Ishikawa (cell line): ENCODE data around the gene KATNAL1.

Source experiments
- CEBPB ChIP-seq: IDR thresholded peaks from 2 replicates; pipeline ENCODE4 v1.6.1; 2012
- CREB1 ChIP-seq: IDR thresholded peaks from 2 replicates; pipeline ENCODE4 v1.6.1; 2012; ENCODE audit warnings: low read depth
- EGR1 ChIP-seq: IDR thresholded peaks from 2 replicates; pipeline ENCODE4 v1.6.1; 2012
- EP300 ChIP-seq: IDR thresholded peaks from 2 replicates; pipeline ENCODE4 v1.6.1; 2012; ENCODE audit warnings: borderline replicate concordance
- FOXM1 ChIP-seq: IDR thresholded peaks from 2 replicates; pipeline ENCODE4 v1.6.1; 2012; ENCODE audit warnings: low read depth, borderline replicate concordance
- NFIC ChIP-seq: IDR thresholded peaks from 2 replicates; pipeline ENCODE4 v1.6.1; 2012
- RAD21 ChIP-seq: IDR thresholded peaks from 2 replicates; pipeline ENCODE4 v1.6.1; 2012; ENCODE audit warnings: low read depth
- TAF1 ChIP-seq: IDR thresholded peaks from 2 replicates; pipeline ENCODE4 v1.6.1; 2012; ENCODE audit warnings: low read depth, mild to moderate bottlenecking
- TCF12 ChIP-seq: IDR thresholded peaks from 2 replicates; pipeline ENCODE4 v1.6.1; 2012; ENCODE audit warnings: low read depth
- TEAD4 ChIP-seq: IDR thresholded peaks from 2 replicates; pipeline ENCODE4 v1.6.1; 2012
- YY1 ChIP-seq: IDR thresholded peaks from 2 replicates; pipeline ENCODE4 v1.6.1; 2012; ENCODE audit warnings: low read depth
- ZBTB7A ChIP-seq: IDR thresholded peaks from 2 replicates; pipeline ENCODE4 v1.6.1; 2012; ENCODE audit warnings: low read depth
- TF ChIP-seq, protein P1 (sequence below): IDR thresholded peaks from 2 replicates; pipeline ENCODE4 v1.6.1; 2012
- TF ChIP-seq, protein P2 (sequence below): IDR thresholded peaks from 2 replicates; pipeline ENCODE4 v1.6.1; 2012; ENCODE audit warnings: low read depth, mild to moderate bottlenecking
- TF ChIP-seq, protein P3 (sequence below): IDR thresholded peaks from 2 replicates; pipeline ENCODE4 v1.6.1; 2012

The KATNAL1 gene

DNA sequence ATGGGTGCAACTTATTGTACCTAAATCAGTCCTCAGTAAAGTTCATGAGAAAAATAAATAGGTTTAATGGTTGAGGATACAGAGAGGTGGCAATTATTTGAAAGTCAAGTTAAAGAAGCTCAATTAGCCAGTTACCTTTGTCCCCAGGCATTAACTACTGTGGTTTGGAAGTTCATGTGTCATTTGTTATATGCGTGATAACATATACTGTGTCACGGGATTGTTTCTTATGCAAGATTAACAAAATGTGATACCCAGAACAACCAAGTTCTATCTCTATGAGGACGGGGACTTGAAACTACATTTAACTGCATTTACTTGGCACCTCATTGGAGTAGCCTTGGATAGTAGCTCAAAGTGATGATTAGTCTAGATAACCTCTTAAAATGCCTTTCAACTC is 13.9 kb upstream of the KATNAL1 start:
- TF ChIP-seq TCF12 = no peak
- no peak for TF ChIP-seq YY1
- no peak for TF ChIP-seq ZBTB7A
- TF ChIP-seq, protein P1, sequence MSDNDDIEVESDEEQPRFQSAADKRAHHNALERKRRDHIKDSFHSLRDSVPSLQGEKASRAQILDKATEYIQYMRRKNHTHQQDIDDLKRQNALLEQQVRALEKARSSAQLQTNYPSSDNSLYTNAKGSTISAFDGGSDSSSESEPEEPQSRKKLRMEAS = no peak
- TF ChIP-seq TAF1 = no peak

DNA sequence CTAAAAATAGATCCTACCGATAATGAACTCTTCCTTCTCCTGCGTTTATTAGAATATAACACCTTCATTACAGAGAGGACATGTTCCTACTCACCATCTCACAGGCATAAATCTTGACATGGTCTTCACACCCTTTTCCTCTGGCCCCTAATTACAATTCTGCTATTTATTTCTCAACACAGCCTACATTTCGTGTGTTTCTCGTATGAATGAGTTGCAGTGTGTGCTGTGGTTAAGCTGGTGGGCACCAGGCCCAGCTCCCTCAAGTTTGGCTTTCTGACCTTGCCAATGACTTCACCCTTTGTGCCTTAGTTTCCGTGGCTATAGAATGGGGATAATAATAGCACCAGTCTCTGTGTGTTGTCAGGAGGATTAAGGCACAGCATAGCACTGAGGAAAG is 12.3 kb upstream of the KATNAL1 start:
- TF ChIP-seq TEAD4 (no peak), CREB1 (no peak), RAD21 (no peak)
- TF ChIP-seq, protein P2, sequence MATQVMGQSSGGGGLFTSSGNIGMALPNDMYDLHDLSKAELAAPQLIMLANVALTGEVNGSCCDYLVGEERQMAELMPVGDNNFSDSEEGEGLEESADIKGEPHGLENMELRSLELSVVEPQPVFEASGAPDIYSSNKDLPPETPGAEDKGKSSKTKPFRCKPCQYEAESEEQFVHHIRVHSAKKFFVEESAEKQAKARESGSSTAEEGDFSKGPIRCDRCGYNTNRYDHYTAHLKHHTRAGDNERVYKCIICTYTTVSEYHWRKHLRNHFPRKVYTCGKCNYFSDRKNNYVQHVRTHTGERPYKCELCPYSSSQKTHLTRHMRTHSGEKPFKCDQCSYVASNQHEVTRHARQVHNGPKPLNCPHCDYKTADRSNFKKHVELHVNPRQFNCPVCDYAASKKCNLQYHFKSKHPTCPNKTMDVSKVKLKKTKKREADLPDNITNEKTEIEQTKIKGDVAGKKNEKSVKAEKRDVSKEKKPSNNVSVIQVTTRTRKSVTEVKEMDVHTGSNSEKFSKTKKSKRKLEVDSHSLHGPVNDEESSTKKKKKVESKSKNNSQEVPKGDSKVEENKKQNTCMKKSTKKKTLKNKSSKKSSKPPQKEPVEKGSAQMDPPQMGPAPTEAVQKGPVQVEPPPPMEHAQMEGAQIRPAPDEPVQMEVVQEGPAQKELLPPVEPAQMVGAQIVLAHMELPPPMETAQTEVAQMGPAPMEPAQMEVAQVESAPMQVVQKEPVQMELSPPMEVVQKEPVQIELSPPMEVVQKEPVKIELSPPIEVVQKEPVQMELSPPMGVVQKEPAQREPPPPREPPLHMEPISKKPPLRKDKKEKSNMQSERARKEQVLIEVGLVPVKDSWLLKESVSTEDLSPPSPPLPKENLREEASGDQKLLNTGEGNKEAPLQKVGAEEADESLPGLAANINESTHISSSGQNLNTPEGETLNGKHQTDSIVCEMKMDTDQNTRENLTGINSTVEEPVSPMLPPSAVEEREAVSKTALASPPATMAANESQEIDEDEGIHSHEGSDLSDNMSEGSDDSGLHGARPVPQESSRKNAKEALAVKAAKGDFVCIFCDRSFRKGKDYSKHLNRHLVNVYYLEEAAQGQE = no peak

DNA sequence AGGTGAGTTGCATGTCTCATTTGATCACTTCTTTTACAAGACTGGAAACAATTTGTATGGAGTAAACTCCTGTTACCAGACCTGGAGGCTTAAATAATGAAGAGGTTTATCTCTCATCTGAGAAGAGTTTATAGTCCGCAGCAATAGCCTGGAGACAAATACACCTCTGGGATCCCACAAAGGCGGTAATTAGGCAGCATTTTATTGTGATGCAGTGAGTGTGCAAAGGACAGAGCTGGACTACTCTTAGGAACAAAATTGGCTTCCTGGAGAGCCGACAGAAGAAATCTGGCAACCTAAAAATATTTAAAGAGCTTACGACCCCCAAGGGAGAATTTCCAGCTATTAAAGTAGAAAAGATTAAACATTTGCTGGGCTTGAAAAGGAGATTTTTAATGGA is 11.8 kb upstream of the KATNAL1 start:
- TF ChIP-seq FOXM1 (no peak), TCF12 (no peak), TAF1 (no peak), NFIC (no peak), ZBTB7A (no peak), CREB1 (no peak), TEAD4 (no peak), EP300 (no peak), RAD21 (no peak), YY1 (no peak), CEBPB (no peak), EGR1 (no peak)
- TF ChIP-seq, protein P3, sequence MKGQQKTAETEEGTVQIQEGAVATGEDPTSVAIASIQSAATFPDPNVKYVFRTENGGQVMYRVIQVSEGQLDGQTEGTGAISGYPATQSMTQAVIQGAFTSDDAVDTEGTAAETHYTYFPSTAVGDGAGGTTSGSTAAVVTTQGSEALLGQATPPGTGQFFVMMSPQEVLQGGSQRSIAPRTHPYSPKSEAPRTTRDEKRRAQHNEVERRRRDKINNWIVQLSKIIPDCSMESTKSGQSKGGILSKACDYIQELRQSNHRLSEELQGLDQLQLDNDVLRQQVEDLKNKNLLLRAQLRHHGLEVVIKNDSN = no peak
- TF ChIP-seq, protein P2 = no peak
- TF ChIP-seq, protein P1 = no peak

DNA sequence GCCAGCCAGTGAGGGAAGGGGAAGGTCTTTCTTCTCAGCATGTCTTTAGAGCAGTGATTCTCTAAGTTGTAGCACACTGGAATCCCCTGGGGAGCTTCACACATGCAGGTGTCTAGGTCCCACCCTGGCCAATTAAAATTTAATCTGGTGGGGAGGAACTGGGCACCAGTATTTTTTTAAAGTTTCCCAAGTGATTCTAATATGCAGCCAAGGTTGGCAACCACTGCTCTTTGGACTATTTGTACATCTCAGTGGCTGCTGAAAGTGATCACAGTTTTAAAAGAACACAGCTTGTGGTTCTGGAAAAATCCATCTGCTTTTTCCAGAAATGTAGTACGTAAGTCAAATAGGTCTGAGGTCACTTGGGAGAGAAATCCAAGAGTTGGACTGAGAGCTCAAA is 10.7 kb upstream of the KATNAL1 start:
- TF ChIP-seq, protein P2 = no peak
- TF ChIP-seq EP300 (no peak), TEAD4 (no peak), CREB1 (no peak), TCF12 (no peak)

DNA sequence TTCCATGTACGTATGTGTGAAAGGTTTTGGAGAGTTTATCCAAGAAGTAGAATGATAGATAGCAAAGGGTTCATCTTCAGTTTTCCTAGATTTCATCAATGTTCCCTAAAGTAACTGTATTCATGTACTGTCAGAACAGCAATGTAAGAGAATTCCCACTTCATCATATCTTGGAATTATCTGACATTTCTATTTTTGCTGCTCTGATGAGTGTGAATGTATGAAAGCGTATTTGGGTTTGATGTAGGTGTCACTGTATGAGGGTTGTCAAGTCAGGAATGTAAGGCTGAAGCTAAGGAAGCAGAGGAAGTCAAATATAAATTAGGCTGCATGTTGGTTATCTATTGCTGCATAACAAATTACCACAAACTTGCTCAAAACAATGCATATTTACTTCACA is 7.2 kb upstream of the KATNAL1 start:
- TF ChIP-seq, protein P1 = no peak
- TF ChIP-seq, protein P3 = no peak
- no peak for TF ChIP-seq TEAD4
- no peak for TF ChIP-seq NFIC
- no peak for TF ChIP-seq YY1
- TF ChIP-seq EP300 = no peak
- no peak for TF ChIP-seq FOXM1
- TF ChIP-seq, protein P2 = no peak
- no peak for TF ChIP-seq CREB1
- TF ChIP-seq TCF12 = no peak
- TF ChIP-seq TAF1 = no peak
- no peak for TF ChIP-seq CEBPB
- no peak for TF ChIP-seq RAD21
- TF ChIP-seq EGR1 = no peak
- TF ChIP-seq ZBTB7A = no peak
